ENCODE results near the gene VTI1A. TPM values are rescaled to one million over a fixed set of nuclear protein-coding genes. Genes with fewer than 3 reads are reported as not detected.

Gene VTI1A
- total RNA-seq, 2 donors from 2014 or later, result 71.6 to 139 TPM

- ATAC-seq (ENCODE audit: insufficient number of reproducible peaks, low FRiP score, low read depth) (no peak), DNase-seq (ENCODE audit: low spot score) (no peak)
- peaks cover 2% of the 10 kb centered on the region for H3K9me3 ChIP-seq
- peaks cover 4 to 43% of the 10 kb centered on the region in 2 donors for H3K4me1 ChIP-seq (ENCODE audit: control insufficient read depth in 1 of 2, low read depth in 2 of 2)
- no peaks in the 10 kb centered on the region for H3K27me3 ChIP-seq (replicated peaks; ENCODE audit: insufficient read depth)
- H3K27ac ChIP-seq, result no peak overlapping the region
- no peak for TF ChIP-seq CTCF (IDR thresholded peaks at IDR 0.05)
- H3K4me3 ChIP-seq, result no peak overlapping the region
- no peaks in the 10 kb centered on the region for H3K36me3 ChIP-seq
These were observed 347.2 kb downstream of the VTI1A start for GRCh38 chr10:112794201-112794600.

- H3K9me3 ChIP-seq, result no peaks in the 10 kb centered on the region
- DNase-seq (ENCODE audit: low spot score) (no peak), ATAC-seq (ENCODE audit: insufficient number of reproducible peaks, low FRiP score, low read depth) (no peak)
- TF ChIP-seq CTCF (IDR thresholded peaks at IDR 0.05), result no peak
- no peaks in the 10 kb centered on the region for H3K27me3 ChIP-seq (replicated peaks; ENCODE audit: insufficient read depth)
- H3K4me3 ChIP-seq, result no peak overlapping the region
- no peaks in the 10 kb centered on the region for H3K36me3 ChIP-seq
- no peak overlapping the region for H3K27ac ChIP-seq
- peaks cover 4 to 52% of the 10 kb centered on the region in 2 donors for H3K4me1 ChIP-seq (ENCODE audit: control insufficient read depth in 1 of 2, low read depth in 2 of 2)
These were observed 348.1 kb downstream of the VTI1A start for GRCh38 chr10:112795067-112795466.

GRCh38 chr10:112797197-112797596 lies 350.2 kb downstream of the VTI1A start:
- H3K27me3 ChIP-seq (replicated peaks; ENCODE audit: insufficient read depth), result no peaks in the 10 kb centered on the region
- peaks cover 4 to 32% of the 10 kb centered on the region in 2 donors for H3K4me1 ChIP-seq (ENCODE audit: control insufficient read depth in 1 of 2, low read depth in 2 of 2)
- no peaks in the 10 kb centered on the region for H3K36me3 ChIP-seq
- H3K27ac ChIP-seq, result no peak overlapping the region
- H3K4me3 ChIP-seq, result no peak overlapping the region
- no peaks in the 10 kb centered on the region for H3K9me3 ChIP-seq
- ATAC-seq (ENCODE audit: insufficient number of reproducible peaks, low FRiP score, low read depth) (no peak), DNase-seq (ENCODE audit: low spot score) (no peak)
- TF ChIP-seq CTCF (IDR thresholded peaks at IDR 0.05), result no peak

GRCh38 chr10:112797855-112798254 lies 350.8 kb downstream of the VTI1A start:
- no peak for TF ChIP-seq CTCF (IDR thresholded peaks at IDR 0.05)
- no peaks in the 10 kb centered on the region for H3K27me3 ChIP-seq (replicated peaks; ENCODE audit: insufficient read depth)
- no peaks in the 10 kb centered on the region for H3K36me3 ChIP-seq
- H3K4me1 ChIP-seq (ENCODE audit: control insufficient read depth in 1 of 2, low read depth in 2 of 2), result peaks cover 4 to 26% of the 10 kb centered on the region in 2 donors
- H3K27ac ChIP-seq, result no peak overlapping the region
- DNase-seq (ENCODE audit: low spot score) (no peak), ATAC-seq (ENCODE audit: insufficient number of reproducible peaks, low FRiP score, low read depth) (no peak)
- H3K4me3 ChIP-seq, result no peak overlapping the region
- no peaks in the 10 kb centered on the region for H3K9me3 ChIP-seq

GRCh38 chr10:112799038-112799437 lies 352.0 kb downstream of the VTI1A start:
- H3K9me3 ChIP-seq, result no peaks in the 10 kb centered on the region
- no peaks in the 10 kb centered on the region for H3K36me3 ChIP-seq
- no peak for ATAC-seq (ENCODE audit: insufficient number of reproducible peaks, low FRiP score, low read depth)
- peaks cover 0 to 14% of the 10 kb centered on the region in 2 donors for H3K4me1 ChIP-seq (ENCODE audit: control insufficient read depth in 1 of 2, low read depth in 2 of 2)
- no peak overlapping the region for H3K27ac ChIP-seq
- no peak overlapping the region for H3K4me3 ChIP-seq
- no peaks in the 10 kb centered on the region for H3K27me3 ChIP-seq (replicated peaks; ENCODE audit: insufficient read depth)
- no peak for TF ChIP-seq CTCF (IDR thresholded peaks at IDR 0.05)
- no peak for DNase-seq (ENCODE audit: low spot score)

All from thoracic aorta (tissue), 2 donors.